ENCODE results near the gene ELL2.
"Not testable (repeated sequence)": the region's sequence is repeated elsewhere in the genome, so short reads cannot be mapped to it uniquely, and the experiment has no call there.

Gene ELL2

GRCh38 chr5:95859661-95860060, 102.0 kb downstream of the ELL2 start:
- DNase-seq (ENCODE audit: low spot score) = no peak

DNA sequence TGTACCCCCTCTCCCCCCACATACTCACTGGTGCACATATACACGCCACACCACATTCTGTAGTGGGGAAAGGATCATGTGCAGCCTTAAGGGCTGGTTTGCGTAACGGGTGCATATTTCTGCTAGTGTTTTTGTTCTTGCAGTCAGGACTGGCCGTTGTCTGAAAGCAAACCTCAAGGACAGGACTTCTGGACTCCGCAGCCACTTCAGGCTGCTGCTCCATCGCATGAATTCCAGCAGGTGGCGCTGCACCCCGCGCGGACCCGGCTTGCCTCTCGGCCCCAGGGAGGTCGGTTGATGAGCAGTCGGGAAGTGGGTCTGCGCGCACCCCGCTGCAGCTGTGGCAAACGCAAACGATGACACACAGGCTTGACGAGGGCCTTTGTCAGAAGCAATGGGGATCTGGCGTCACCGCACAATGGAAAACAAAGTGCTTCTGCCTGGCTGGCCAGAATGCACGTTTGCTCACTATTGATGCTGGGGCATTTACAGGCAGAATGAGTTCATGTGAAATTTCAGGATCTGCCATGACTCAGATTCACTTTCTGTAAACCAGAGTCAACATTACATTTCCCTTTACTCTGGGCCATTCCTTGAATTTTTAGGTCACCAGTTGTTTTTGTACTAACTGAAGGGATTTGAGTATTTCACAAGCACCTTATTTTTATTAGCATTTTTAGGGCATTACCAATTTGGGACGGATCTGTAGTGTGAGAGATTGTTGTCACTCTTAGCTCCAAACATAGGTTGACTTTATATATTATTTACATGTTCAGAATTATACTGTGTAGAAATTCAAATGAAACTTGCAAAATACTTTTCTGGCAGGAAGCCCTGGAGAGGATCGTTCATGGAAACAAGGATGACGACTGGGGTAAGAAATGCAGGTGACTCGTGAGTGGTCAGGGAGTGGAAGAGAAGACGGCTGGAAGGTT, 102.7 kb downstream of the ELL2 start:
- DNase-seq (ENCODE audit: low spot score) = peak; percentile 90

DNA sequence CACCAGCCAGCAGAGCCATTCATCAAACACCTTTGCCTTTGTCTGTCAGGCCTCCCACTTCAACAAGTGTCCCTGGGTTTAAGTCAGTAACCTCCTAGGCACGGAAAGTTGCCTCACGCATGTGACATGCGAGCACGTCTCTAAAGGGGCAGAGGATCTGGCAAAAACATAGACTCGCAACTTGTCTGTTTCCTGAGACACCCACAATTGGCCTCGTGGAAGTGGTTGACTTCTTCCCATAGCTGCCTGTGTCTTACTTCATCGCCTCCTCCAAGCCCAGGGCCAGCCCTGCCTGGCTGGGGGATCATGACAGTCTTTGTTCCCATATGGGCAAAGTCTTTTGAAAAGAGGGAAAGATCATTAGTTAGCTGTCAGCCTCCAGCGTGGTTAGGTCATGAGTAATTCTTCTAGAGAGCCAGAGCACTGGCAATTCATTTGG, 103.6 kb downstream of the ELL2 start:
- no peak for DNase-seq (ENCODE audit: low spot score)

GRCh38 chr5:95857185-95857945, 104.3 kb downstream of the ELL2 start:
- no peak for DNase-seq (ENCODE audit: low spot score)

- DNase-seq (ENCODE audit: low spot score) = no peak
Observed at GRCh38 chr5:95856501-95856981, 105.1 kb downstream of the ELL2 start.

- no peak for DNase-seq (ENCODE audit: low spot score)
Observed at GRCh38 chr5:95853490-95853889, 108.2 kb downstream of the ELL2 start.

DNA sequence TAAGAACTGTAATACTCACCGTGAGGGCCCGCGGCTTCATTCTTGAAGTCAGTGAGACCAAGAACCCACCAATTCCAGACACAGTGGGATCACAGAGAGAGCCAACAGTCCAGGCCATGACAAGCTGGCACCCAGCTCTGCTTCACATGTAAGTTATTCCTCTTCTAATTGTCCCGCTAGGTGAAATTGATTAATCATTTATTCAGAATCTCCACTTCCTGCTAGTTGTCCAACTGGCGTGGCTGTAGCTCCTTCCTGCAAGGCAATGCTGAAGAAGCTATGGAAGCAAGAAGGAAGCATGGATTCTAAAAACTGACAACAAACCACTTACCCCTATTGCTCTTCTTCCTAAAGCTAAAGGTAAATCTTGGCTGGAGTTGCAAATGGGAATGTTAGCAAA, 109.1 kb downstream of the ELL2 start:
- no peak for DNase-seq (ENCODE audit: low spot score)

GRCh38 chr5:95851141-95851540, 110.5 kb downstream of the ELL2 start:
- not testable (repeated sequence) for DNase-seq (ENCODE audit: low spot score)

GRCh38 chr5:95850391-95850894, 111.2 kb downstream of the ELL2 start:
- no peak for DNase-seq (ENCODE audit: low spot score)

- DNase-seq (ENCODE audit: low spot score) = no peak
Observed at GRCh38 chr5:95848701-95849100, 113.0 kb downstream of the ELL2 start.

GRCh38 chr5:95847261-95847592, 114.4 kb downstream of the ELL2 start:
- no peak for DNase-seq (ENCODE audit: low spot score)

DNA sequence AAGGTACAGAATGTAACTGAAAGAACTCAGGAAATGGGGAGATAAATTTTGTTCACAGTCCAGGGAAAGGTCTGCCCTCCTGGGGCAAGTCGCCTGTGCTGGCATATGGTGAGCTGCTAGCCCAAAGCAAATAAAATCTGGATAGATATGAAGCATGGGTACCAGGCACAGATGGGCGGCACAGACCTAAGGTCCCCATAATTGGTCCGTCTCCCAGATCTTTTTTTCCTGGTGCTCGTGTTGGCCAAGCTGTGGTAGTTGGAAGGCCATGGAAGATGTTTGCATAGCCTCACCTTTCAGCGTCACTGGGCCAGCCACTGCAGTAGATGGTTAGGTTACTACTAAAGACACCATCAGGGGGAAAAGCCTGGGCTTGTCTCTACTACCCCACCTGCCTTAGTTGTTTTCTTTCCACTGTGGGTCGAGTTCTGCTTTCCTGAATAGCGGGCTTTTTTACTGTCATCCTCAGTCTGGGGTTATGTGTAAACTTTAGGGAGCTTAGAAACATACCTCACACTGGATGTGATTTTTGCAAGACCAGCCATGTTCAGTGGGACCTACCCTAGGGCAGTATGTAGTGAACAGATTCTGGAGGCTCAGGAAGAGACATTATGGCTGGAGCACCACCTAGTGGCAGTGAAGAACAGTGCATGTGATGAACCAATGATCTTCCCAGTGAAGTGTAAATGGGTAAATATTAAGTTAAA, 114.9 kb downstream of the ELL2 start:
- DNase-seq (ENCODE audit: low spot score) = peak; percentile 77

GRCh38 chr5:95845391-95845790, 116.3 kb downstream of the ELL2 start:
- DNase-seq (ENCODE audit: low spot score) = no peak

DNA sequence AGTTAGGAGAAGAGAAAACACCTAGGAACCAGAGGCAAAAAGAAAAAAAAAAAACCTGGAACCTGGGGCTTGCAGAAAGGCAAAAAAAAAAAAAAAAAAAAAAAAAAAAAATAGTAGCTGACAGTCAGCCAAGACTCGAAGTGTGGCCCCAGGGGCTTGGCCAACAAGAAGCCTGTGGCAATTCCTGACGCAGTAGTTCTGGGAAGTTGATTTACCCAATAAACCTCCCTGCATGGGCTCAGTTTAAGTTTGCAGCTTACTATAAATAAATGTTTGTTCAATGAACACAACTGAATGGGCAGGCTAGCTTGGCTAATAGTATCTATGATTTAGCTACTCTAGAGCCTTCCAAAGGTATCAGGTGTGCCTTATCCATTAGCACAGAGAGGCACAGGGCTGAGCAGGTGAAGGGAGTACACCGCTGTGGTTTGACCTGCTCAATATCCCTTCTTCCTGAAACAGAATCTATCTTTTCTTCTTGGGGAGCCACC, 117.9 kb downstream of the ELL2 start:
- DNase-seq (ENCODE audit: low spot score) = no peak

GRCh38 chr5:95842854-95843544, 118.7 kb downstream of the ELL2 start:
- DNase-seq (ENCODE audit: low spot score) = peak; percentile 15

DNA sequence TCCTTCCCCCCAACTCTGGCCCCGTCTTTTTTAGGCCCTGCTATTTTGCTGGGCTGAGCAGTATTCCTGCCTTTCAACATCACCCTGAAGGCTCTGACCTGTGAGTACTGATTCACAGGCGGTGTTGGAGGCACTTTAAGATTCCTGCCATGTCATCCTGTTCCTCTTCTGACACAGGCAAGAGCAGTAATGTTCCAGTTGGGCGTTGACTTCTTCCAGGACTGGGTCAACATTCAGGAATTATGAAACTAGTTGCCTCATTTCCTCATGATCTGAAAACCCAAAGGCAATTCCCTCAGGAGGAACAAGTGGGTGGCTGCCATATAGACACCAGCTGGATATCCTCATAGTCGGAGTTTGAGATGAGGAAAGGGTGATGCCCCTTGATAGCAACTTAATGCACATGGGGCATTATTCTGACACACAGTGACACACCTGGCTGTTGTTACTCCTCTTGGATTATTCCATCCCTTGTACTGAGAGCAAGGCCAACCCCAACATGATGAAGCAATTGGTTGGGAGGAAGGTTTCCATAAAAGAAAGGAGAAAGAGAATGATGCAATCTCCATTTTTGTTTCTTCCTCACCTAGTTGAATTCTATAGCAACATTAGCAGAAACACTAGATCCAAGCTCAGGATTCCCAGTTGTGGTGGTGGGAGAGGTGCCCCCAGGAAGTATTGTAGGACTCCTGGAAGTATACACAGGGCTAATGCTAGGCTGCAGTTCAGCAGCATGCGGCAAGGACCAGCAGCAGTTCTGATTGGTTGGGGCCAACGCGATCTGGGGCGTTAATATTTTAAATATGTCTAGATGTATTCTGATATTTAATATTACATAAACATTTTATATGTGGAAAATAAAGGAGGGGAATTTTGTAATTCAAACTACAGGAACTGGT, 119.5 kb downstream of the ELL2 start:
- no peak for DNase-seq (ENCODE audit: low spot score)

- DNase-seq (ENCODE audit: low spot score) = no peak
Observed at GRCh38 chr5:95840956-95841705, 120.5 kb downstream of the ELL2 start.

GRCh38 chr5:95839658-95840057, 122.0 kb downstream of the ELL2 start:
- DNase-seq (ENCODE audit: low spot score) = no peak

DNA sequence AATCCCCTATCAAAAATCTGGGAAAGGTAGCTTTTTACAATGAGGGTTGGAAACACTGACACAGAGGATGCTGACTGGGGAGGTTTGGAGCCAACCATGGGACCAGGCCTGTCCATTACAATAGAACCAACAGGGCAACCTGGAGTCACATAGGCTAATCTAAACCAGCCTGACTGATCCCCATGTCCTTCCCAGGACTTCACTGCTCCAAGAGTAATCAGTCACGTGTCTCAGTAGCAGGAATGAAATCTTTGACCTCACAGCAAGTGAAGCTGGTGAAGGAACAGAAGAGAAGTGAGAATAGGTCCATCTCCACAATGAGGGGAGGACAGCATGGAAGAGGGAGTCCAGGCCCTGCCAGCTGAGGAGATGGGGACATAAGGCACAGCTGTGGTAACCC, 123.1 kb downstream of the ELL2 start:
- no peak for DNase-seq (ENCODE audit: low spot score)

Data from LoVo (cell line).